Activated CD4-positive, alpha-beta T cell treated with anti-CD3 and anti-CD28 coated beads for 1 hour (primary cell): ENCODE results near the gene RARG.

Experiments used
- DNase-seq: peaks from one replicate; pipeline ENCODE4 v3.0.0-alpha.2; 2020

The RARG gene

GRCh38 chr12:53241623-53242412 is 9.8 kb upstream of the RARG start:
- DNase-seq = no peak

GRCh38 chr12:53239643-53240258 is 7.7 kb upstream of the RARG start:
- no peak for DNase-seq

- no peak for DNase-seq
Observed at GRCh38 chr12:53236443-53237111, 4.6 kb upstream of the RARG start.

- no peak for DNase-seq
Observed at GRCh38 chr12:53235742-53236442, 3.9 kb upstream of the RARG start.

GRCh38 chr12:53235164-53235563 is 3.2 kb upstream of the RARG start:
- DNase-seq = no peak

GRCh38 chr12:53234271-53234914 is 2.4 kb upstream of the RARG start:
- no peak for DNase-seq

GRCh38 chr12:53233671-53234121 is 1.7 kb upstream of the RARG start:
- DNase-seq = no peak

- no peak for DNase-seq
Observed at GRCh38 chr12:53232646-53233461, 845 bp upstream of the RARG start.

GRCh38 chr12:53231671-53231920 is 413 bp downstream of the RARG start:
- DNase-seq = no peak

GRCh38 chr12:53230108-53230845 is 1.7 kb downstream of the RARG start:
- no peak for DNase-seq

- DNase-seq = no peak
Observed at GRCh38 chr12:53229454-53229853, 2.6 kb downstream of the RARG start.

GRCh38 chr12:53227836-53228235 is 4.2 kb downstream of the RARG start:
- DNase-seq = no peak

- DNase-seq = no peak
Observed at GRCh38 chr12:53227341-53227740, 4.7 kb downstream of the RARG start.

GRCh38 chr12:53226815-53227214 is 5.2 kb downstream of the RARG start:
- no peak for DNase-seq

- no peak for DNase-seq
Observed at GRCh38 chr12:53225635-53226424, 6.2 kb downstream of the RARG start.

GRCh38 chr12:53224897-53225634 is 6.9 kb downstream of the RARG start:
- no peak for DNase-seq

GRCh38 chr12:53224061-53224896 is 7.7 kb downstream of the RARG start:
- DNase-seq = no peak

- no peak for DNase-seq
Observed at GRCh38 chr12:53223389-53224060, 8.5 kb downstream of the RARG start.
